UCSD-AML1 (cell line): Measurements from ENCODE around the gene LDLRAD3.

Experiments used
- DNase-seq: peaks from one replicate; lab custom pipeline; 2025; ENCODE audit not compliant: unreplicated experiment; lab: John Stamatoyannopoulos, UW

The LDLRAD3 gene

DNA sequence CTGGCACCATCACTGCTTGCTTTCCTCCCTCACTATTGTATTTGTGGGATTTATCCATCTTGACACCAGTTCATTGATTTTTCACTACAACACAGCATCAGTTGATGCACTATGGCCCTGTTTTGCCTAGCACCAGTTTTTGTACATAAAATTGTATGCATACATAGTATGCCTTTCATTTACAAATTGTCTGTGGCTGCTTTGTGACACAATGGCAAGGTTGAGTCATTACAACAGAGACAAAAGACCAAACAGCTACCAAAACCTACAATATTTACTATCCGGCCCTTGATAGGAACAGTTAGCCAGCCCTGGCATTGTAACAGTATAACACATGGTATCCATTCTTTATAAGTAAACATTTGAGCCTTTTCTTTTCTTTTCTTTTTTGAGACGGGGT is 150.3 kb downstream of the LDLRAD3 start:
- DNase-seq, result no peak

GRCh38 chr11:36095716-36096115 is 151.9 kb downstream of the LDLRAD3 start:
- DNase-seq, result no peak

DNA sequence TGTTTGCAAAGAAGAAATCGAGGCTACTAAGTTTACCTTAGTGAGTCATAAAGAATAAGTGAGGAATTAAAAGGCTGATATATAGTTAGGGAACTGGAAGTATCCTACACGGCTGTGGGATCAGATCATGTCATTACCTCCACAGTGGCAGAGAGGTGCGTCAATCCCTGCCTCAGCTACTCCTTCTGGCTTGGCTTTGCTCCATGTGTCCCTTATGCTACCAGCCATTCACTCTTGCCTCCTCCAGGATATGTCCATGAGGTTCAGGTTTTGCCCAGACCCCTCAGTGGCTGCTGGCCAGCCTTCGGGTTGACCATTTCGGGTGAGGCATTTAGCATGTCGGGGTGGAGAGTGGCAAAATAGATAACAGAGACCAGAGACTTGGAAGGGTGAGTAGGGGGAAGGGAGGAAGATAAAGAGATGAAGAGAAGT is 153.4 kb downstream of the LDLRAD3 start:
- DNase-seq, result no peak

GRCh38 chr11:36098087-36098486 is 154.2 kb downstream of the LDLRAD3 start:
- no peak for DNase-seq

DNA sequence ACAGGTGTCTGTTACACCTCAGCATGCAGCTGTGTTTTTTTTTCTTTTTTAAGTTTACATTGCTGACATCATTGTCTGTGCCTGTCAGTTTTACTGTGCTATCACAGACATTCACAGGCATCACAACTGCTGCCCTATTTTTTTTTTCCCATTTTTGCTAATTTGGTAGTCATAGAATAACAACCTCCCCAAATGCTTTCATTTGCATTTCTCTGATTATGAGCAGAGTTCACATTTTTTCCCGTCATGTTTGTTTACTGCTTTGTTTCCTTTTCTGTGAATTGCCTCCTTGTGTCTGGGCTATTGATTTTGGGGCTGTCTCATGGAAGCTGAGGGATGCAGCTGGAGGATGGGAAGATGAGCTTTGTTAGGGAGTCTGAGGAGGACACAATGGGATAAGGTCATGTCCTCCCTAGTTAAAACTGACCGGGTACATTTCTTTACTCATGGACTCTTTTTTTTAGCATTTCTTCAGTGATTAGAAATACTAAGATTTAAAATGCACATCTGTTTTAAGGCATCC is 155.1 kb downstream of the LDLRAD3 start:
- DNase-seq, result no peak

DNA sequence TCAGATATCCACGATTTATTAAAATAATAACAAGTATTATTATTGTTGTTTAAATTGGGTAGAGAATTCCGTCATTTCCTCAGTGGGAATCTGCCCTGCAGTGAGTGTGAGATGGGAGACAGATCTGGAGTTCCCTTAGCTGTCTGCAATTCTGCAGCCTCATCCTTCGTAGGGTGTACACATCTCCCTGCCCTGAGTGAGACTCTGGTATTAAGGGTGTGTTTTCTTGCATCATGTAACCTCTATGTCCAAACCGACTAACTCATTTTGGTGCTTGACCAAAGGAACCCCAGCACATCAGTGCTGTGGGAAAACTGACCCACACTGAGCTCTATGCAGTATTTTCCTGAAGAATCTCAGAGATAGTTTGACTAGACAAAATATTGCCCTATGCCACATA is 157.6 kb downstream of the LDLRAD3 start:
- DNase-seq, result no peak

DNA sequence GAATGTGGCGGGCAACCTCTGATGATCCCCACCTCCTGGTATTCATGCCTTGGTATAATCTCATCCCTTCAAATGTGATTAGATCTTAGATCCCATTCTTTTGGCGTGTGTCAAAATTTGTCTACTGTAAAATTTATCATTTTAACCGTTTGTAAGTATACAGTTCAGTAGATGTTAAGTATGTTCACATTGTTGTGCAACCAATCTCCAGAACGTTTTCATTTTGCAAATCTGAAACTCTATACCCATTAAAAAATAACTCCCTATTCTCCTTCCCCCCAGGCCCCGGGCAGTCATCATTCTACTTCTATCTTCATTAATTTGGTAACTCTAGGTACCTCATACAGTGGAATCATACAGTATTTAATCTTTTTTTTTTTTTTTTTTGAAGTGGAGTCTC is 159.0 kb downstream of the LDLRAD3 start:
- no peak for DNase-seq

- DNase-seq, result no peak
These were observed 160.2 kb downstream of the LDLRAD3 start for GRCh38 chr11:36103933-36104530.

GRCh38 chr11:36104660-36104992 is 160.8 kb downstream of the LDLRAD3 start:
- DNase-seq, result no peak

DNA sequence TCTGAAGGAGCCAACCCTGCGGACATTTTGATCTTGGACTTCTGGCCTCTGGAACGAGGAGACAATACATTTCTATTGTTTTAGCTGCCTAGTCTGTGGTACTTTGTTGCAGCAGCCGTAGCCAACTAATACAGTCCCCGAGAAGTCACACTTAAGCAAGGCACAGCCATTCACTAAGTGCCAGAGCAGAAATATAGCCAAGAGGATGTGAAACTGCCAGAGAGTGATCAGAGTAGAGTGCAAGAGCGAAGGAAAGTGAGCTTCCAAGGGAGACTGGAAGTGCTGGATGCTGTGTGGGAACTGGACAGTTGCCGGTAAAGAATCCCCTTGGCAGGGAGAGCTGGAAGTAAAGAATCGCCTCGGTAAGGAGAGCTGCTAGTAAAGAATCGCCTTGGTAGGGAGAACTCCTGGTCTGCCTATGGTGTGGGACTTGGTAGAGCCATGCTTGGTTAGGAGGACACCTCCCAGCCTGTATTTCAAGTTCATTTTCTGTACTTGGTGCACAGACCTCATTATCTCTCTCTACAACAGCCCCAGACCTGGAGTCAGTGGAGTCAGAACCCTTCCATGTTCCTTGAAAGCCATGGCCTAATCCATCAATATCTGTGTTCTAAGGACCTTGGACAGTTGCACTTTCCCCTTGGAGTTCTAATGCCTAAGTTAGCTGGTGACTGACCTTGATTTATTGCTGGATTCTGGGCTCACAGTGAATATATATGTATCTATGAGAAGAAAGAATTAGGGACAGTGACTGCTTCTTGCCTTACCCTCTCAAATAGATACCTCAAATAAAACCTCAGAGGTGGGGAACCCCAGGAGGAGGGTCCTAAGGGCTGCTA is 162.1 kb downstream of the LDLRAD3 start:
- no peak for DNase-seq

GRCh38 chr11:36107547-36107946 is 163.7 kb downstream of the LDLRAD3 start:
- DNase-seq, result no peak

- no peak for DNase-seq
These were observed 165.2 kb downstream of the LDLRAD3 start for GRCh38 chr11:36108881-36109589.

DNA sequence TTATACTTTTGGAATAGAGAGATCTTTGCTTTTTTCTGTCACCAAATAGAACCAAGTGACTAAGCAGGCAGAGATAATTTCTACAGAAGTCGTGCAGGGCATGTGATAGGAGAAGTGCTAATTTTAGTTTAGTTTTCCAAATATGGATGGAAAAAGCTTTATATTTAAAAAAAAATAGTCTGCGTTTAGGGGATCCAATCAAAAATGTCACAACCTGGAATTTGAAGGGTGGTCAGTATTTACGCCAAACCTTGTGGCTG is 165.7 kb downstream of the LDLRAD3 start:
- no peak for DNase-seq

DNA sequence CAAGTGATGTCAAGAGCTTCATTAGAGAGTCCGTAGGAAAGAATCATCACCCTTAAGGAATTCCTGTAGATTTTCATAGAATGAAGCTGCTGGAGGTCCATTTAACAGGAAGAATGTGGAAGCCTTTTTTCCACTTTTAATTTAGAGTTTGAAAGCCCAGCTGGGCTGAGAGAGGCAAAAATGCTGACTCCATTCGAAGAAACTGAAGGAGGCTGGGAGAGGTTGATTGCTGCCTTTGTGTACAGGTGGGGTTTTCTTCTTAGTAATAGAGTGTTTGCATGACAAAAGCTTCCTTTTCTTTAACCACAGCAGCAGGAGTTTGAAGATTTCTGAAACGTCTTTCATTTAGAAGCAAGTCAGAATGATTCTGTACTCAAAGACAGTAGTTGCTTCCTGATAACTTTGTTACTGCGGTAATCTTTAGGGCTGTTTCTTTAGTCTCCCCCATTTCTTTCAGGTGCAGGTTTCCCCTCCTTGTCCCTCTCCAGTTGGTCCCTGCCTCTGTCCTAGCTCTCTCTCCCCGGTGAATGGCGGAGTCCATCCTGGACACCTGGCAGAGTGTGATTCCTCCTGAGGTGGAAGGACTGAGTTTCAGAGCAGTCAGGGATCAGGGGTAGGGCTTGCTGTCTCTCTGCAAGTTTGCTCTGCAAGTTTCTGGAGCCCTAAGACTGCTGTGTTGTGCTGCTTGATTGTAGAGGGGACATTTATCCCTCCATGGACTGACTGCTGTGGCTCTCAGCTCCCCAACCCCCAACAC is 166.2 kb downstream of the LDLRAD3 start:
- DNase-seq, result no peak

DNA sequence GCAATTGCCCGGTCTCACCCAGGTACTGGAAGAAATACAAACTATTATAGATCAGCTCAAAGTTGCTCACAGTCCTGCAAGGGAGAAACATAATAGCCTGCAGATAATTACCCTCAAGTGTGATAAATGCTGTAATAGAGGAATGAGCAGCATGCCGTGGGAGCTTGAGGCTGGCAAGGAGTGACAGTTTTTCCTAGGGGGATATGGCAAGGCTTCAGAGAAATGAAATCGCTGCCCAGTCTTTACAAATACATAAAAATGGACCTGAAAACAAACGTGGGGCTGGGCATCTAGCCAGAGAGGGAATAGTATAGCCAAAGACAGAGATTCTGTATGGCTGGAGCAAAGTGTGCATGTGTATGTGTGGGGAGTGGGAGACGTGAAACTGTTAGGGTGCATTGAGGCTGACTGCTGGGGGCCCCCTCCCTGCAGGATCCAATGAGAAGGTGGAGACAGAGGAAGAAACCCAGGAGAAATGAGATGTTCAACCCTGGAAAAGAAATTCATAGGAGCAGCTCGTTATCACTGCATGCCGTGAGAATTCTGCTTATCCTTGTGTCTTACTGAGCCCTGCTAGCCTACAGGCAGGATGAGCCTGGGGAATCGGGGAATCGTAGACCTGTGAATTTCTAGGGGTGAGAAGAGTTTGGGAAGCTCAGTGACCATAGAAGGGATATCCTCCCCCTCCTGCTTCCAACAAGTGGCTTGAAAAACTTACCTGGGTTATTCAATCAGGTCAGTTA is 167.0 kb downstream of the LDLRAD3 start:
- DNase-seq, result no peak

- DNase-seq, result no peak
These were observed 170.2 kb downstream of the LDLRAD3 start for GRCh38 chr11:36114095-36114494.

DNA sequence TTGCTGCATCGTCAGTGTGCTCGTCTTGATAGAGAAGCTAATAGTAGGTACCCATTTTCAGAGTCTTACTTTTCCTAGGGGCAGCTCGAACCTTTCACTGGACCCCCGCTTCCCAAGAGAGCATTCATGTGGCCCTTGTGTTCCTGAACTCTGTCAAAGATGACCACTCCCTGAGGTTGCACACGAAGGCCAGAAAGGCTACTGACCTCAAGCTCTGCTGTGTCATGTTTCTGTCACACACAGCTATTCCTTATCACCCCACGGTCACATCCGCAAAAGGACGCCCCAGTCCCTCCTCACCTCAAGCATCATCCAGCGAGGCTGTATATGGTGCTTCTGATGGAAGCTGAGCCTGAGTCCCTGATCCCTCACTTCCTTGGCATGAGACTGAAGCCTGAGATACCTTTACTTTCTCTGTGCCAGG is 171.5 kb downstream of the LDLRAD3 start:
- DNase-seq, result no peak

GRCh38 chr11:36116161-36116560 is 172.3 kb downstream of the LDLRAD3 start:
- no peak for DNase-seq

DNA sequence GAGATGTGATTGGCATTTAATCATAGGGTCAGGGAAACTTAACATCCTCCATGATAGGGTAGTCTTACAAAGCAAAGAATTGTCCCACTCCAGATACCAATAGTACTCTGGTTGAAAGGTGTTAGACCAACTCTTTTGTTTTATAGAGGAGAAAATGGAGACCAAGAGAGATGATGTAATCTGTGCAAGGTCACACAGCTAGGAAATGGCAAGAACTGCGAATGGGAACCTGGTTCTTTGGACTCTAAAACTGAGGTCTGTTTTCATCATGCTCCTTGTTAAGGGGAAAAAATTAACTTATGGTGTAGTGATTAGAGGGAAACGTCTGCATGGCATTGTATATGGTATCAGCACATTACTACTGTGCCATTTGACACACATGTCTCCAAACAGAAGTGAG is 174.2 kb downstream of the LDLRAD3 start:
- DNase-seq, result no peak

GRCh38 chr11:36119300-36119699 is 175.4 kb downstream of the LDLRAD3 start:
- no peak for DNase-seq

DNA sequence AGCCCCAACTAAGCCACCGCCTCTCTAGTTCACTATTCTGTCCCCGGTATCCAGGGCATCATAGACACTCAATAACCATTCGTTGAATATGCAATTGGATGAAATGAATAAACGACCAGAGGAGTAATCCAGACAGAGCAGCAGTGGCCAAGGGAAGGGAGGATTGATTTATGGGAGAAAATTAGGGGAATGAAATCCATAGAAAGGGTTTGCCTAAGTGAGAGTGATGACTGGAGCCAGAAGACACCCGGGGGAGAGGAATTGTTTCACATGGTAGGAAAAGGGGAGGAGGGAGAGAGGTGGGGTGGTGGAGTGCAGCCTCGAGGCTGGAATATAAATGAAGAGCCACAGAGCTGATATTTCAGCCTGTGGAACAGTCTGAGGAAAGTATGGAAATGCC is 177.2 kb downstream of the LDLRAD3 start:
- DNase-seq, result no peak
